Stimulated activated CD4-positive, alpha-beta T cell treated with anti-CD3 and anti-CD28 coated beads, Interleukin-12 subunit alpha, Interleukin-12 subunit beta, amount 100 ng/mL, for 48 hours (primary cell): Measurements from ENCODE around the gene FBLIM1.

Experiments used
- DNase-seq, 3 donors: peaks; one replicate each; pipeline ENCODE4 v3.0.0-alpha.2; 2020; ENCODE audit warnings: low read depth in 2 of 3, low spot score in 1 of 3

FBLIM1 gene

DNA sequence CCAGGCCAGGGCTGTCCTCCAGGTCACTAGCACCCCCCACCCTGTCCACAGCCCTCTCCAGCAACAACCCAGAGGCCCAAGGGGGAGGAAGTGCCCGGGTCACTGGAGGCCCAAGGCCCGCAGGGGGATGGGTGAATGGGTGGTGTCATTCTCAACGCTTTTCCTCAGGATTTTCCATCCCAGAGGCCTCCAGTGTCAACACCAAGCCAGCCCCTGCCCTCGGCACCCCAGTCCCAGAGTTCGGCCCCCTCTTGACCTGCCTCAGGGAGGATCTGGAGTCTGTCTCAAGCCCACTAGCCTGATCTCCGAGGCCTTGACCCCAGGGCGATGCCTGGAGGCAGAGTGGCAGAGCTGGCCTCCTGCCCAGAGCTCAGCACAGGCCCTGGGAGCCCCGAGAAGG, 11.2 kb upstream of the FBLIM1 start:
- no peak for DNase-seq

DNA sequence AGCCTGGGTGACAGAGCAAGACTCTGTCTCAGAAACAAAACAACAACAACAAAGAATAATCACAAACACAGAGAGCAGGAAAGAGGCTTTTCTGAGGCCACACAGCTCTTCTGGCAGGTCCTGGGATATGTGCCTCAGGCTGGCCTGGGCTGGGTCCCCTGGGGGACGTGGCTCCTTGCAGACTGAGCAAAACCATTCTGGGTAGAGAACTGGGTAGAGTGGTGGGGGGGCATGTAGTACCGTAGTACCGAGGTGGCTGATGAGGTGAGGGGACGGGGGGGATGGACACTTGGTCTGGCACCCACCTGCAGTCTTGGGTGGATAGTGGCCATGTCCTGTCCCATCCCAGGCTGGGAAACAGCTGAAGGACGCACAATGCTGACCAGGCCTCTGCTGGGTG, 10.3 kb upstream of the FBLIM1 start:
- DNase-seq, result no peak

DNA sequence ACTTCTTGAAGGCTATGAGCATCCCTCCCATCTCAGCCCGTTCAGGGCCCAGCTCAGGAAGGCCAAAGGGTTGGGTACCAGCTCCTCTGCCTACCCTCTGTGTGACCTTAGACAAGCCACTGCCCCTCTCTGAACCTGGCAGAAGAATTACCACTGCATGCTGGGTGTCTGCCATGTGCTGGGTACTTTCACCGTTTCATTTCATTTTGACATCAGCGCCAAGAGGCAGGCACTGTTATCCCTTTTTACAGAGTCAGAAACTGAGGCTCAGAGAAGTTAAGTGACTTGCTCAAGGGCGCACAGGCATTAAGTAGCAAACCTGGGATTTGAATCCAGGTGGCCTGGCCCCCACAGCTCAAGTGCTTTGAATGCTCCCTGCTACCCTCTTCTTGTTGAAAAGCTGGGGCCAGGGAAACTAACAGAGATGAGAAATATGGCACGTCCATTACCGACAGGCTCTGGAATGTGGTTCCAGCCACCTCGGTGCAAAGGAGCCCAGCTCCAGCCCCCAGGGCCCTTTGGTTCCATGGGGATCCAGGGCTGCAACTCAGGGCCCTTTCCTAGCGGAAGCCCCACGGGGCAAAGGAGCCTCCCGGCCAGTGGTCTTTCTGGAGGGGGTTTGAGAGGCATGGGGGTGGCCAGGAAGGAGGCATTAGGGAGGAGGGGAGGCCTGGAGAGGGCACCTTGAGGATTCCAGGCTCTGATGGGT, 9.8 kb upstream of the FBLIM1 start:
- DNase-seq, result no peak

DNA sequence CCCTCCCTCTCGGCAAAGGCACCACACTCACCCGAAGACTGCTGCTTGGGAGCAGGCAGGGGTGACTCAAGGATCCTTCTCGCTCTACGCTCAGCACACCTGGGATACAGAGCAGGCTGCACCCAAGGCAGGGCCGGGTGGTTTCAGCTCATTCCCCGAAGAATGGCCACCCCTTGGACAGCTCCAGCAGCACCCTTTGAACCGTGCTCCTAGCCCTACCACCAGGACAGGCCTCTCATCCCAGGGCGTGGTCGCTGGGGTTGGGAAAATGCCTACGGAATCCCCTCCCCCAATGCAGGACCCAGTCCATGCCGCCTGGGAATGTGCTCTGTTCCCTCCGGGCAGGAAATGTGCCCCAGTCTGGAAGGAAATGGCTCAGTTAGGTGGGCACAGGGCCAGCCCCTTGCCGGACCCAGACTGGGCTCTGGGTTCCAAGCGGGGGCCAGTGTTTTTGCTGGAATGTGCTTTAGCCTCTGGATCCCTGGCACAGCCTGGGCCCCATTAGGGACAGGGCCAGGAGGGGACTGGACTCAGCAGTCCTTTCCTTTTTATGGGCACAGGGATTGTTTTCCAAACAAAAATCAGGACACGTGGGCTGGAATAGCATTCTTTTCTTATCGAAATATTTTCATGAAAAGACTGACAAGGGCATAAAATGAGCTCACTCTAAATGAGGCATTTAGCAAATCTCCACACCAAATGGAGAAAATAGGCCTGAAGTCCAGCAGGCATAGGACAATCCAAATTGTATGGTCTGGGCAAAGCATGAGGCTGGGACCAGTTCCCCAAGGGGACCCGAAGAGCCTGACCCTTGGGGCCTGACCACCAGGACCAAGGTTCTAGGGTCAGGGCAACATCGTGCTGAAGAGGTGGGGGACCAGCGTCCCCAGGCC, 8.9 kb upstream of the FBLIM1 start:
- no peak for DNase-seq

DNA sequence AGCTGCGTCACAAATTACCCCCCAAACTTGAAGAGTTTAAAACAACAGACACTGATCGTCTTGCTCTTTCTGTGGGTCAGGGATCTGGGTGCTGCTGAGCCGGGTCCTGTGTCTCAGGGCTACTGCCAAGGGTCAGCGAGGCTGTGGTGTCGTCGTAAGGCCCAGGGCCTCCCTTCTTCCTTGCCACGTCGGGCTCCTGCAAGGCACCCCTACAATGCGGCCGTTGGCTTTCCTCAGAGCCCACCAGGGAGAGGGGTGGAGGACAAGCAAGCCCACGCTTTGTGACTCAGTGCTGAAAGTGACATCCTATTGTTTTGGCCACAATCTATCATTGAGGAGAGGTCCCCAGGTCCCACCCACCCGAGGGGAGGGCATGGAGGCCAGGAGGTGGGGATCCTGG, 7.7 kb upstream of the FBLIM1 start:
- no peak for DNase-seq

DNA sequence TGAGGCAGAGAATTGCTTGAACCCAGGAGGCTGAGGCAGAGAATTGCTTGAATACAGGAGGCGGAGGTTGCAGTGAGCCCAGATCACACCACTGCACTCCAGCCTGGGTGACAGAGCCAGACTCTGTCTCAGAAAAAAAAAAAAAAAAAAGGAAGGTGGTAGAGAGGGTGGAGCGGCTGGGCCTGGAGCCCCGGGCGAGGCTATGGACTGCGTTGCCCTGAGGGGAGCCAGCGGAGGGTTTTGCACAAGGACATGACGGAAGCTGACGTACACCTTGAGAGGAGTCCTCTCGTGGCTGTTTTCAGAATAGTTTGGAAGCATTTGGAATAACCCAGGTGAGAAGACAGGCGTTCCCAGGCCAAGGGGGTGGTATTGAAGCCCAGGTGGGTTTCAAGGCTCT, 6.9 kb upstream of the FBLIM1 start:
- no peak for DNase-seq

DNA sequence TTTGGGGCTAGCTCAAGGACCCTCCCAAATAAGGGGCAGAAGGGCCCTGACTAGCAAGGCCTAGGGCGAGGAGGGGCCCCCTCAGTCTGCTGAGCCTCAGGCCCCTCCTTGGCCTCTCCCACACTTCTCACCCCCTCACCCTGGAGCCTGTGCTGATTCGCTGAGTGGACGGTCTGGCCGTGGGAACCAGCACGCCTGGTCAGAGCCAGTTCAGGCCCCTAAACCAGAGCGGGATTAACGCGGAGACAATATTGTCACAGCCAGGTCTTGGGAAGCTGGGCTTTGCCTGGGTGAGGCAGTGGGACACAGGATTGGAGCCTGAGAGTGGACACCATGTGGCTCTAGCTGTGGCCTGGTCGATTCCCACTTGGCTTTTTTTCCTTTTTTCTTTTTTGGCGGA, 4.8 kb upstream of the FBLIM1 start:
- DNase-seq, result no peak

DNA sequence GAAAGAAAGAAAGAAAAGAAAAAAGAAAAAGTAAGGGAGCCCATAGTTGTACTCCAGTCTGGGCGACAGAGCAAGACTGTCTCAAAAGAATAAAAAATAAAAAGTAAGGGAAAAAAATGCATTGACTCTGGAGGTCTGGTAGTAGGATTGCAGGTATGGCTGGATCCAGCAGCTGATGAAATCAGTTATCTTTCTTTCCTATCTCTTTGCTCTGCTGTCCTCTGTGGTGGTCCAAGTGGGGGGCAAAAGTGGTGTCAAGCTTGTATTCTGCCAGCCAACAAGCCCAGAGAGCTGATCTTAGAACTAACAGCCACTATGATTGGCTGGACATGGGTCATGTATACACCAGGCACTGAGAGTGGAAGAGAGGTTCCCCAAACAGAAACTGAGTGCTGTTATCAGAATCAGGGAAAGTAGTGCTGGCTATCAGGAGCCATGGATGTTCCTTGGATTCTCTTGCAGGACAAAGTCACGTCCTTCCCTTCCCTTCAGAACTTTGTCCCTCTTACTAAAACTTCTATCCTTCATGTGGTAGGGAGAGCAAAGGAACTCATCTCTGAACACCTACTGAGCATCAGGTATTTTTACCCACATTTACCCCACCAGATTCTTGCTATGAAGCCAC, 3.5 kb upstream of the FBLIM1 start:
- no peak for DNase-seq

DNA sequence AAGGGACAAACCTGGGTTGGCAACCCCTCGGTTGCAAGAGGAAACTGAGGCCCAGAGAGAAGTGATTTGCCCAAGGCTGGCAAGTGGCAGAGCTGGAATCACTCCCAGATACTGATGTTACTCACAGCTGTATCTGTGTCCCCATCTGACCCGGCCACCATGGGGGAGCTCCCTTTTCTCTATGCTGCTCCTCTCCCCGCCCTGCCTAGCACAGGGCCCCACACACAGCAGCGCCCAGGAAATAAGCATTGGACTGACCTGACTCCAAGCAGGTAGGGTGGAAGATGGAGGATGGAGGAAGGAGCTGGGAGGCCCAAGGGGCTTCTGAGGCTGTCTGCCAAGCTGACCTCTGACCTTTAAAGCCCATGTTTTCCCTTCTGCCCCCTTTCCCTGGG, 3.0 kb upstream of the FBLIM1 start:
- no peak for DNase-seq

DNA sequence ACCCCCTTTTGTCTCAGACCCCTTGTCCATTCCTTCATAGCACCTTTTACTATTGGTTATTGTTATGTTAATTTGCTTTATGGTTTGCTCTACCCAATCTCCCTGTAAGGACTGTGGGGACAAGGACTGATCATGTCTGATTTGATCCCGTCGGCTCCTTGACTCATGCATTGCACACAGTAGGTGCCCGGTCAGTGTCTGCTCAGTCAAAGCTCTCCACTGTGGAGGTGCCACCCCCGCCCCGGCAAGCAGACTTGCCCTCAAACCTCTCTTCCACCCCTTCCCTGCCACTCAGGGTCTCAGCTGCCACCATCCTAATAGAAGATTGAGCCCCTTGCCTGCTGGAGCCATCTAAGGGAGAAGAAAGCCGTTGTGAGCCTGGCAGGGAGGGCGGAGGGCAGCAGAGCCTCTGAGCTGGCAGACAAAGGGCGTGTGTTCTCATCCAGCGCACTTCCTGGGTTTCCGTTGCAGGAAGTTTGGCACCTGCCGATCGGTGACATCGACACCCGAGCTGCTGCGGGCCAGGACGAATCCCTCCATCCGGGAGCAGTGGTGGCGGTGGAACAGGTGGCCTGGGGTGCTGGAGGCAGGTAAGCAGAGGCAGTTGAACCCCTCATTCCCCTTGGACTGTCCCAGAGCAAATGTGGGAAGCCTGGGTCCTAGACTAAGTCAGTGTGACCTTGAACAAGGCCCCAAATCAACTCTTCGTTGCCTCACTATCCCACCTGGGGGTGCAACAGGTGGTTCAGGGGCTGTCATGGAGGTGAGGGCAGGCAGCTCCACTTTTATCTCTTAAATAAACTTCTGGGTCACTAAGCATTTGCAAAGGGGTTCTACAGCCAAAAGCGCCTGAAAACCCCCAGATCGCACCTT, 2.2 kb upstream of the FBLIM1 start:
- DNase-seq, result no peak

GRCh38 chr1:15757016-15757543, 1.5 kb upstream of the FBLIM1 start:
- DNase-seq, result no peak

- no peak for DNase-seq
Measured at GRCh38 chr1:15757575-15758342, 836 bp upstream of the FBLIM1 start.

GRCh38 chr1:15758953-15759661, 512 bp downstream of the FBLIM1 start:
- no peak for DNase-seq

- DNase-seq, result no peak
Measured at GRCh38 chr1:15760520-15761211, 2.1 kb downstream of the FBLIM1 start.

GRCh38 chr1:15761366-15762128, 3.0 kb downstream of the FBLIM1 start:
- no peak for DNase-seq

DNA sequence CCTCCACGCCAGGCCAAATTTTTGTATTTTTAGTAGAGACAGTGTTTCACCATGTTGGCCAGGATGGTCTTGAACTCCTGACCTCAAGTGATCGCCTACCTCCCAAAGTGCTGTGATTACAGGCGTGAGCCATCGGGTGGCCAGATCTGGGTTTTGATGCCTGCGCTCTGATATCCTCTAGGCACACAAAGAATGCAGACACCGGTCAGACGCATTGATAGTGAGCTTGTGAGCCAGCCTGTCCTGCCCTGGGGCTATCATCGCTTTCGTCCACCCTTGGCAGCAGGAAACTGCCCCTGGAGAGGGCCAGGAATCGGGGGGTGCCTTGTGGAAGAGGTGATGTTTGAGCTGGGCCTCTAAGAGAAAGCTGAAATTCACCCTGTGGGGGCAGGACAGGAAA, 4.0 kb downstream of the FBLIM1 start:
- DNase-seq, result no peak

DNA sequence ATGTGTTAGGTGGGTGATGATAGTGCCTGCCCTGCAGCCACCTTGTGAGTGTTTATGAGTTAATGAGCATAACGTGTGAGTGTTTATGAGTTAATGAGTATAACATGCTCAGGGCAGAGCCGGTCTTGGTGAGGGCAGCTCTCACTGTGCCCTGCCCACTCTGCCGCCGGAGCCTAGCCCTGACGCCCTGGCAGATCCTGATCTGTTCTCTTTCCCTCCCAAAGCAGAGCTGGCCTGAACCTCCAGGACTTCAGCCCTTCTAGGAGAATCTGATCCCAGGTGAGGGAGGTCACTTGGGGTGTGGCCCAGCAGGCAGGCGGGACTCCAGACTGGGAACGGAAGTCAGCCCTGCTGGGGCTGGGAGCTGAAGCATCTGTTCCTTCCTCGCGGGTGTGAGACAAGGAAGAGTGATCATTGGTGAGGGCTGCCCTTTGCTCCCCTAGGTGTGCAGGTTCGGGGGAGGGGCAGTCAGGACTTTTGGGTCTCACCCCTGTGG, 5.7 kb downstream of the FBLIM1 start:
- no peak for DNase-seq

GRCh38 chr1:15764890-15765289, 6.3 kb downstream of the FBLIM1 start:
- DNase-seq, result no peak
